Stimulated activated naive CD8-positive, alpha-beta T cell treated with anti-CD3 and anti-CD28 coated beads, Interleukin-15, amount 100 ng/mL, for 72 hours (primary cell): ENCODE measurements around the gene ZBTB18.

Source experiments
- ATAC-seq: fragments of 150-1000 bp; cut with Tn5 transposase; 2 replicates; pipeline ENCODE4 v1.10.0; 2021; ENCODE audit warnings: mild to moderate bottlenecking, moderate library complexity
- DNase-seq, 2 donors: peaks; one replicate each; pipeline ENCODE4 v3.0.0; 2021 to 2022
- H3K27ac Mint-ChIP-seq, 2 donors: one replicate each; pipeline ENCODE4 v1.8.0; 2022; ENCODE audit warnings: mild to moderate bottlenecking in 2 of 2, mixed read lengths in 2 of 2, moderate library complexity in 2 of 2
- H3K27me3 Mint-ChIP-seq: one replicate; pipeline ENCODE4 v1.8.0; 2022; ENCODE audit warnings: mixed read lengths
- H3K4me1 Mint-ChIP-seq: one replicate; pipeline ENCODE4 v1.8.0; 2022; ENCODE audit warnings: mild to moderate bottlenecking, mixed read lengths
- H3K4me3 Mint-ChIP-seq, 2 donors: one replicate each; pipeline ENCODE4 v1.8.0; 2022; ENCODE audit warnings: mild to moderate bottlenecking in 2 of 2, mixed read lengths in 2 of 2, moderate library complexity in 1 of 2
- H3K9me3 Mint-ChIP-seq, 2 donors: one replicate each; pipeline ENCODE4 v1.8.0; 2022; ENCODE audit warnings: mixed read lengths in 2 of 2

The ZBTB18 gene

GRCh38 chr1:244065960-244066388, 14.9 kb downstream of the ZBTB18 start:
- DNase-seq: no peak
- no peak overlapping the region for H3K4me3 Mint-ChIP-seq

GRCh38 chr1:244066954-244067716, 16.1 kb downstream of the ZBTB18 start:
- H3K4me3 Mint-ChIP-seq: no peak overlapping the region
- no peaks in the 10 kb centered on the region for H3K27me3 Mint-ChIP-seq
- ATAC-seq: no peak
- peaks cover 19% of the 10 kb centered on the region for H3K4me1 Mint-ChIP-seq
- no peak for DNase-seq
- no peak overlapping the region for H3K27ac Mint-ChIP-seq
- H3K9me3 Mint-ChIP-seq: no peaks in the 10 kb centered on the region

More at GRCh38 chr1:244065960-244066388, 14.9 kb downstream of the ZBTB18 start:
- peaks cover 19% of the 10 kb centered on the region for H3K4me1 Mint-ChIP-seq
- no peak for ATAC-seq
- H3K27ac Mint-ChIP-seq: no peak overlapping the region
- H3K9me3 Mint-ChIP-seq: no peaks in the 10 kb centered on the region
- no peaks in the 10 kb centered on the region for H3K27me3 Mint-ChIP-seq

GRCh38 chr1:244067893-244068292, 16.8 kb downstream of the ZBTB18 start:
- no peak overlapping the region for H3K27ac Mint-ChIP-seq
- DNase-seq: no peak

GRCh38 chr1:244068567-244068966, 17.5 kb downstream of the ZBTB18 start:
- ATAC-seq (no peak), DNase-seq (no peak)
- peaks cover 20% of the 10 kb centered on the region for H3K4me1 Mint-ChIP-seq
- no peaks in the 10 kb centered on the region for H3K27me3 Mint-ChIP-seq
- H3K4me3 Mint-ChIP-seq: no peak overlapping the region
- no peaks in the 10 kb centered on the region for H3K9me3 Mint-ChIP-seq
- H3K27ac Mint-ChIP-seq: no peak overlapping the region

More at GRCh38 chr1:244067893-244068292, 16.8 kb downstream of the ZBTB18 start:
- no peaks in the 10 kb centered on the region for H3K9me3 Mint-ChIP-seq
- H3K4me3 Mint-ChIP-seq: no peak overlapping the region
- ATAC-seq: no peak
- H3K4me1 Mint-ChIP-seq: peaks cover 19% of the 10 kb centered on the region
- H3K27me3 Mint-ChIP-seq: no peaks in the 10 kb centered on the region

GRCh38 chr1:244069326-244069898, 18.3 kb downstream of the ZBTB18 start:
- no peaks in the 10 kb centered on the region for H3K9me3 Mint-ChIP-seq
- H3K27ac Mint-ChIP-seq: no peak overlapping the region
- no peak overlapping the region for H3K4me3 Mint-ChIP-seq
- DNase-seq (no peak), ATAC-seq (no peak)
- peaks cover 28% of the 10 kb centered on the region for H3K4me1 Mint-ChIP-seq
- H3K27me3 Mint-ChIP-seq: no peaks in the 10 kb centered on the region

- ATAC-seq: peak; percentile 90
- DNase-seq: peak; percentile 52
- H3K9me3 Mint-ChIP-seq: no peaks in the 10 kb centered on the region
- H3K27me3 Mint-ChIP-seq: no peaks in the 10 kb centered on the region
- peak overlapping the region; percentile 79 to 81 for H3K4me3 Mint-ChIP-seq
- peak overlapping the region in 1 of 2 donors; percentile 25 for H3K27ac Mint-ChIP-seq
- peaks cover 33% of the 10 kb centered on the region for H3K4me1 Mint-ChIP-seq
Measured at GRCh38 chr1:244074559-244075171, 23.6 kb downstream of the ZBTB18 start.

- H3K27me3 Mint-ChIP-seq: no peaks in the 10 kb centered on the region
- peaks cover 33% of the 10 kb centered on the region for H3K4me1 Mint-ChIP-seq
- no peak overlapping the region for H3K27ac Mint-ChIP-seq
Measured at GRCh38 chr1:244075247-244075722, 24.2 kb downstream of the ZBTB18 start.

GRCh38 chr1:244076740-244077139, 25.7 kb downstream of the ZBTB18 start:
- H3K9me3 Mint-ChIP-seq: no peaks in the 10 kb centered on the region
- H3K4me3 Mint-ChIP-seq: no peak overlapping the region
- ATAC-seq: no peak
- no peak overlapping the region for H3K27ac Mint-ChIP-seq
- peaks cover 33% of the 10 kb centered on the region for H3K4me1 Mint-ChIP-seq
- no peak for DNase-seq
- H3K27me3 Mint-ChIP-seq: no peaks in the 10 kb centered on the region

More at GRCh38 chr1:244075247-244075722, 24.2 kb downstream of the ZBTB18 start:
- Mint-ChIP-seq H3K9me3 (no peaks in the 10 kb centered on the region), H3K4me3 (peak overlapping the region; percentile 79 to 81)
- peak; percentile 49 for ATAC-seq
- DNase-seq: no peak

- H3K4me3 Mint-ChIP-seq: no peak overlapping the region
- H3K27me3 Mint-ChIP-seq: peaks cover 3% of the 10 kb centered on the region
- ATAC-seq (no peak), DNase-seq (no peak)
- H3K9me3 Mint-ChIP-seq: no peaks in the 10 kb centered on the region
- peaks cover 33% of the 10 kb centered on the region for H3K4me1 Mint-ChIP-seq
- no peak overlapping the region for H3K27ac Mint-ChIP-seq
Measured at GRCh38 chr1:244077473-244078220, 26.6 kb downstream of the ZBTB18 start.

GRCh38 chr1:244080343-244080929, 29.4 kb downstream of the ZBTB18 start:
- Mint-ChIP-seq H3K4me3 (no peak overlapping the region), H3K27ac (no peak overlapping the region)

GRCh38 chr1:244082969-244083368, 31.9 kb downstream of the ZBTB18 start:
- ATAC-seq (no peak), DNase-seq (no peak)
- no peak overlapping the region for H3K4me3 Mint-ChIP-seq
- no peak overlapping the region for H3K27ac Mint-ChIP-seq
- H3K4me1 Mint-ChIP-seq: peaks cover 2% of the 10 kb centered on the region
- peaks cover 10% of the 10 kb centered on the region for H3K27me3 Mint-ChIP-seq
- H3K9me3 Mint-ChIP-seq: no peaks in the 10 kb centered on the region

More at GRCh38 chr1:244080343-244080929, 29.4 kb downstream of the ZBTB18 start:
- ATAC-seq: no peak
- Mint-ChIP-seq H3K9me3 (no peaks in the 10 kb centered on the region), H3K4me1 (peaks cover 13% of the 10 kb centered on the region), H3K27me3 (peaks cover 10% of the 10 kb centered on the region)
- DNase-seq: no peak

GRCh38 chr1:244083383-244083943, 32.4 kb downstream of the ZBTB18 start:
- peaks cover 10% of the 10 kb centered on the region for H3K27me3 Mint-ChIP-seq
- DNase-seq: no peak

GRCh38 chr1:244084763-244085162, 33.7 kb downstream of the ZBTB18 start:
- Mint-ChIP-seq H3K4me1 (no peaks in the 10 kb centered on the region), H3K27ac (no peak overlapping the region), H3K27me3 (peaks cover 10% of the 10 kb centered on the region), H3K4me3 (no peak overlapping the region), H3K9me3 (no peaks in the 10 kb centered on the region)
- DNase-seq (no peak), ATAC-seq (no peak)

More at GRCh38 chr1:244083383-244083943, 32.4 kb downstream of the ZBTB18 start:
- no peak for ATAC-seq
- no peak overlapping the region for H3K27ac Mint-ChIP-seq
- H3K4me3 Mint-ChIP-seq: no peak overlapping the region
- H3K4me1 Mint-ChIP-seq: no peaks in the 10 kb centered on the region
- no peaks in the 10 kb centered on the region for H3K9me3 Mint-ChIP-seq

- no peaks in the 10 kb centered on the region for H3K9me3 Mint-ChIP-seq
- H3K27ac Mint-ChIP-seq: no peak overlapping the region
- H3K4me3 Mint-ChIP-seq: no peak overlapping the region
- peaks cover 10% of the 10 kb centered on the region for H3K27me3 Mint-ChIP-seq
- H3K4me1 Mint-ChIP-seq: no peaks in the 10 kb centered on the region
- ATAC-seq: no peak
- no peak for DNase-seq
Measured at GRCh38 chr1:244085891-244086290, 34.8 kb downstream of the ZBTB18 start.
